ENCODE results near the gene INPP5A.

DNA sequence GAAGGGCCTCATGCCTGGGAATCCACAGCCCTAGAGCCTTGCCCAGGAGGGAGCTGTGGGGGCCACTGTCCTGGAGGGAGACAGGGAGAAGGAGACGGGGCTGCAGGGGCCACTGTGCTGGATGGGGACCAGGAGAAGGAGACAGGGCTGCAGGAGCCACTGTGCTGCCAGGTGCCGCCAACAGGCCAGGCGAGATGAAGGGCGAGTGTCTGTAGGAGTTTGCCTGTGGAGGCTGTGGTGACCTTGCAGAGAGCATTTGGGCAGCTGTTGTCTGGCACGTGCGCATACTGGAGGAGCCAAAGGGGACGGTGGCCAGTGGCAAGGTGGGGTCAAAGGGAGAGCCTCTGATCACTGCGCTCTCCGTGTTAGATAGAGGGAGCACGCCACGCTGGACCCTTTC is 169.1 kb downstream of the INPP5A start:
- TF ChIP-seq, protein P1, sequence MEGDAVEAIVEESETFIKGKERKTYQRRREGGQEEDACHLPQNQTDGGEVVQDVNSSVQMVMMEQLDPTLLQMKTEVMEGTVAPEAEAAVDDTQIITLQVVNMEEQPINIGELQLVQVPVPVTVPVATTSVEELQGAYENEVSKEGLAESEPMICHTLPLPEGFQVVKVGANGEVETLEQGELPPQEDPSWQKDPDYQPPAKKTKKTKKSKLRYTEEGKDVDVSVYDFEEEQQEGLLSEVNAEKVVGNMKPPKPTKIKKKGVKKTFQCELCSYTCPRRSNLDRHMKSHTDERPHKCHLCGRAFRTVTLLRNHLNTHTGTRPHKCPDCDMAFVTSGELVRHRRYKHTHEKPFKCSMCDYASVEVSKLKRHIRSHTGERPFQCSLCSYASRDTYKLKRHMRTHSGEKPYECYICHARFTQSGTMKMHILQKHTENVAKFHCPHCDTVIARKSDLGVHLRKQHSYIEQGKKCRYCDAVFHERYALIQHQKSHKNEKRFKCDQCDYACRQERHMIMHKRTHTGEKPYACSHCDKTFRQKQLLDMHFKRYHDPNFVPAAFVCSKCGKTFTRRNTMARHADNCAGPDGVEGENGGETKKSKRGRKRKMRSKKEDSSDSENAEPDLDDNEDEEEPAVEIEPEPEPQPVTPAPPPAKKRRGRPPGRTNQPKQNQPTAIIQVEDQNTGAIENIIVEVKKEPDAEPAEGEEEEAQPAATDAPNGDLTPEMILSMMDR (IDR thresholded peaks at IDR 0.05; ENCODE audit: low read depth, low read length, poor library complexity, severe bottlenecking): no peak
- TF ChIP-seq EZH2phosphoT487 (IDR thresholded peaks at IDR 0.05; ENCODE audit: borderline replicate concordance, low read length): no peak

All from DOHH2 (cell line).